Activated T-cell treated with anti-CD3 and anti-CD28 coated beads, Interleukin-2, amount 50 U/mL, for 72 hours (primary cell): ENCODE results near the gene DAPK2. TPM values are rescaled to one million over a fixed set of nuclear protein-coding genes. Genes with fewer than 3 reads are reported as not detected.

Experiments
- ATAC-seq, 2 donors: fragments of 150-1000 bp; cut with Tn5 transposase; replicated peaks in 1 of 2; 2 replicates each; pipeline ENCODE4 v1.10.0; 2021; ENCODE audit warnings: moderate library complexity in 2 of 2, mild to moderate bottlenecking in 1 of 2
- DNase-seq, 2 donors: peaks; one replicate each; pipeline ENCODE4 v3.0.0; 2021 to 2022; ENCODE audit warnings: mixed read lengths in 1 of 2
- H3K27ac Mint-ChIP-seq: one replicate; pipeline ENCODE4 v1.8.0; 2022; ENCODE audit warnings: mild to moderate bottlenecking, moderate library complexity, mixed read lengths
- H3K27me3 Mint-ChIP-seq: one replicate; pipeline ENCODE4 v1.8.0; 2022; ENCODE audit warnings: low read depth, mixed read lengths
- H3K36me3 Mint-ChIP-seq, 2 donors: one replicate each; pipeline ENCODE4 v1.8.0; 2022; ENCODE audit warnings: mixed read lengths in 2 of 2, mild to moderate bottlenecking in 1 of 2; ENCODE audit not compliant: insufficient read depth in 2 of 2
- H3K4me1 Mint-ChIP-seq: one replicate; pipeline ENCODE4 v1.8.0; 2022; ENCODE audit warnings: low read depth, mixed read lengths
- H3K4me3 Mint-ChIP-seq, 2 donors: one replicate each; pipeline ENCODE4 v1.8.0; 2022; ENCODE audit warnings: mild to moderate bottlenecking in 2 of 2, mixed read lengths in 2 of 2, moderate library complexity in 2 of 2
- H3K9me3 Mint-ChIP-seq, 2 donors: one replicate each; pipeline ENCODE4 v1.8.0; 2022; ENCODE audit warnings: mixed read lengths in 2 of 2
- total RNA-seq, 2 donors: library from RNA; stranded (reverse); gene quantifications; one replicate each; pipeline ENCODE4 v1.2.3, GENCODE V29; 2022

Gene DAPK2
- total RNA-seq, 2 donors from 2014 or later = 2.3 to 3.3 TPM

- Mint-ChIP-seq H3K4me3 (peak overlapping the region; percentile 78 to 89), H3K27ac (peak overlapping the region; percentile 94), H3K36me3 (no peaks in the 10 kb centered on the region), H3K9me3 (no peaks in the 10 kb centered on the region), H3K4me1 (peaks cover 50% of the 10 kb centered on the region), H3K27me3 (peaks cover 5% of the 10 kb centered on the region)
- ATAC-seq (peak; percentile 84 to 85), DNase-seq (peak; percentile 87 to 93)
Measured at GRCh38 chr15:64010719-64011118, 35.6 kb downstream of the DAPK2 start.

GRCh38 chr15:64009798-64010261 lies 36.5 kb downstream of the DAPK2 start:
- DNase-seq (peak; percentile 74 to 81), ATAC-seq (peak; percentile 79 to 83)
- no peaks in the 10 kb centered on the region for H3K36me3 Mint-ChIP-seq
- H3K4me3 Mint-ChIP-seq = peak overlapping the region; percentile 78 to 89
- peaks cover 50% of the 10 kb centered on the region for H3K4me1 Mint-ChIP-seq
- peaks cover 5% of the 10 kb centered on the region for H3K27me3 Mint-ChIP-seq
- peak overlapping the region; percentile 94 for H3K27ac Mint-ChIP-seq
- no peaks in the 10 kb centered on the region for H3K9me3 Mint-ChIP-seq

GRCh38 chr15:64009241-64009640 lies 37.0 kb downstream of the DAPK2 start:
- no peaks in the 10 kb centered on the region for H3K9me3 Mint-ChIP-seq
- H3K27me3 Mint-ChIP-seq = peaks cover 5% of the 10 kb centered on the region
- peaks cover 50% of the 10 kb centered on the region for H3K4me1 Mint-ChIP-seq
- DNase-seq (peak; percentile 29 to 43), ATAC-seq (peak in 1 of 2 donors; percentile 14)
- peak overlapping the region; percentile 78 to 89 for H3K4me3 Mint-ChIP-seq
- peak overlapping the region; percentile 45 for H3K27ac Mint-ChIP-seq
- no peaks in the 10 kb centered on the region for H3K36me3 Mint-ChIP-seq

- Mint-ChIP-seq H3K4me3 (no peak overlapping the region), H3K27me3 (peaks cover 5% of the 10 kb centered on the region), H3K4me1 (peaks cover 46% of the 10 kb centered on the region), H3K9me3 (no peaks in the 10 kb centered on the region), H3K27ac (no peak overlapping the region), H3K36me3 (no peaks in the 10 kb centered on the region)
- DNase-seq = no peak
- no peak for ATAC-seq
Measured at GRCh38 chr15:64008177-64008576, 38.1 kb downstream of the DAPK2 start.

GRCh38 chr15:64006642-64007041 lies 39.6 kb downstream of the DAPK2 start:
- H3K9me3 Mint-ChIP-seq = no peaks in the 10 kb centered on the region
- DNase-seq (no peak), ATAC-seq (no peak)
- H3K27me3 Mint-ChIP-seq = peaks cover 10% of the 10 kb centered on the region
- H3K36me3 Mint-ChIP-seq = no peaks in the 10 kb centered on the region
- H3K4me3 Mint-ChIP-seq = no peak overlapping the region
- H3K27ac Mint-ChIP-seq = no peak overlapping the region
- peaks cover 34% of the 10 kb centered on the region for H3K4me1 Mint-ChIP-seq

GRCh38 chr15:64004587-64004986 lies 41.7 kb downstream of the DAPK2 start:
- Mint-ChIP-seq H3K9me3 (no peaks in the 10 kb centered on the region), H3K4me1 (peaks cover 28% of the 10 kb centered on the region), H3K27ac (no peak overlapping the region), H3K36me3 (no peaks in the 10 kb centered on the region), H3K27me3 (peaks cover 27% of the 10 kb centered on the region), H3K4me3 (no peak overlapping the region)
- DNase-seq (no peak), ATAC-seq (no peak)

- Mint-ChIP-seq H3K27ac (no peak overlapping the region), H3K36me3 (no peaks in the 10 kb centered on the region), H3K9me3 (no peaks in the 10 kb centered on the region), H3K4me3 (no peak overlapping the region), H3K4me1 (peaks cover 28% of the 10 kb centered on the region), H3K27me3 (peaks cover 27% of the 10 kb centered on the region)
- ATAC-seq = no peak
- DNase-seq = no peak
Measured at GRCh38 chr15:64004056-64004455, 42.2 kb downstream of the DAPK2 start.

- Mint-ChIP-seq H3K27ac (no peak overlapping the region), H3K27me3 (peaks cover 27% of the 10 kb centered on the region), H3K36me3 (no peaks in the 10 kb centered on the region), H3K4me1 (peaks cover 34% of the 10 kb centered on the region), H3K9me3 (no peaks in the 10 kb centered on the region), H3K4me3 (no peak overlapping the region)
- DNase-seq (no peak), ATAC-seq (no peak)
Measured at GRCh38 chr15:64003182-64003581, 43.1 kb downstream of the DAPK2 start.

- ATAC-seq (no peak), DNase-seq (no peak)
- Mint-ChIP-seq H3K4me3 (no peak overlapping the region), H3K27me3 (peaks cover 22% of the 10 kb centered on the region), H3K27ac (no peak overlapping the region), H3K4me1 (peaks cover 40% of the 10 kb centered on the region), H3K36me3 (no peaks in the 10 kb centered on the region), H3K9me3 (no peaks in the 10 kb centered on the region)
Measured at GRCh38 chr15:64001148-64001547, 45.1 kb downstream of the DAPK2 start.

GRCh38 chr15:64000183-64000951 lies 45.9 kb downstream of the DAPK2 start:
- H3K9me3 Mint-ChIP-seq = no peaks in the 10 kb centered on the region
- H3K4me3 Mint-ChIP-seq = no peak overlapping the region
- DNase-seq (no peak), ATAC-seq (no peak)
- peaks cover 40% of the 10 kb centered on the region for H3K4me1 Mint-ChIP-seq
- H3K27me3 Mint-ChIP-seq = peaks cover 22% of the 10 kb centered on the region
- H3K27ac Mint-ChIP-seq = no peak overlapping the region
- H3K36me3 Mint-ChIP-seq = no peaks in the 10 kb centered on the region

- peaks cover 41% of the 10 kb centered on the region for H3K4me1 Mint-ChIP-seq
- DNase-seq (no peak), ATAC-seq (no peak)
- H3K27me3 Mint-ChIP-seq = peaks cover 22% of the 10 kb centered on the region
- H3K36me3 Mint-ChIP-seq = no peaks in the 10 kb centered on the region
- no peak overlapping the region for H3K4me3 Mint-ChIP-seq
- H3K9me3 Mint-ChIP-seq = no peaks in the 10 kb centered on the region
- H3K27ac Mint-ChIP-seq = no peak overlapping the region
Measured at GRCh38 chr15:63999177-63999576, 47.1 kb downstream of the DAPK2 start.

GRCh38 chr15:63998489-63998888 lies 47.8 kb downstream of the DAPK2 start:
- no peaks in the 10 kb centered on the region for H3K9me3 Mint-ChIP-seq
- DNase-seq (no peak), ATAC-seq (peak; percentile 33 to 46)
- H3K4me1 Mint-ChIP-seq = peaks cover 40% of the 10 kb centered on the region
- H3K27ac Mint-ChIP-seq = no peak overlapping the region
- H3K27me3 Mint-ChIP-seq = peaks cover 22% of the 10 kb centered on the region
- no peak overlapping the region for H3K4me3 Mint-ChIP-seq
- no peaks in the 10 kb centered on the region for H3K36me3 Mint-ChIP-seq

- DNase-seq (no peak), ATAC-seq (peak; percentile 78 to 88)
- Mint-ChIP-seq H3K4me1 (peaks cover 40% of the 10 kb centered on the region), H3K27me3 (peaks cover 22% of the 10 kb centered on the region), H3K36me3 (no peaks in the 10 kb centered on the region), H3K27ac (no peak overlapping the region), H3K4me3 (peak overlapping the region in 1 of 2 donors; percentile 8), H3K9me3 (no peaks in the 10 kb centered on the region)
Measured at GRCh38 chr15:63997715-63998442, 48.4 kb downstream of the DAPK2 start.
